HG02981 (cell line): Measurements from ENCODE around the gene SLC25A42.
"Not testable (repeated sequence)": the region's sequence is repeated elsewhere in the genome, so short reads cannot be mapped to it uniquely, and the experiment has no call there.

ENCODE experiments used
- ATAC-seq: cut with Tn5 transposase; IDR thresholded peaks from one replicate; pipeline ENCODE4 v1.9.1; 2021; ENCODE audit warnings: mild to moderate bottlenecking, moderate library complexity; ENCODE audit not compliant: unreplicated experiment

Gene SLC25A42

GRCh38 chr19:19105365-19106055 is 41.7 kb downstream of the SLC25A42 start:
- ATAC-seq: no peak

DNA sequence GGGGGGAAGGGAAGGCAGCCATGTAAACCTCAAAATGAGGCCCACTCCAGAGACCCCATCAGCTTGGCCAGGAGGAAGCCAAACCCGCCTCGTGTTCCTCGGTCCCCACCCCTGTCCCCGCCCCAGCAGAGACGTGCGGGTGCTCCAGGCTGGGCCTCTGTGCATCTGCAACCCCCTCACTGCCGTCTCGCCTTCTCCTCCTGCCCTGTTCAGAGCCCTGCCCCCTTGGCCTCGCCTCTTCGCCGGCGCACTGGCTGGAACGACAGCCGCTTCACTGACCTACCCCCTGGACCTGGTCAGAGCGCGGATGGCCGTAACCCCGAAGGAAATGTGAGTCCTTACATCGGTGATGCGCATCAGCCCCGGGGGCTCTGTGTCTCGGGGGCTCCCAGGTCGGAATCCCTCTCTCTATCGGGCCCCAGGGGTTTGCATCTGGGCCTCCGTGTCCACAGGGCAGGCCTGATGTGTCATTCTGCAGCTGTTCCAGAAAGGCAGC is 42.3 kb downstream of the SLC25A42 start:
- ATAC-seq: no peak

- not testable (repeated sequence) for ATAC-seq
Observed at GRCh38 chr19:19106938-19107337, 43.1 kb downstream of the SLC25A42 start.

- ATAC-seq: no peak
Observed at GRCh38 chr19:19107654-19108053, 43.9 kb downstream of the SLC25A42 start.

DNA sequence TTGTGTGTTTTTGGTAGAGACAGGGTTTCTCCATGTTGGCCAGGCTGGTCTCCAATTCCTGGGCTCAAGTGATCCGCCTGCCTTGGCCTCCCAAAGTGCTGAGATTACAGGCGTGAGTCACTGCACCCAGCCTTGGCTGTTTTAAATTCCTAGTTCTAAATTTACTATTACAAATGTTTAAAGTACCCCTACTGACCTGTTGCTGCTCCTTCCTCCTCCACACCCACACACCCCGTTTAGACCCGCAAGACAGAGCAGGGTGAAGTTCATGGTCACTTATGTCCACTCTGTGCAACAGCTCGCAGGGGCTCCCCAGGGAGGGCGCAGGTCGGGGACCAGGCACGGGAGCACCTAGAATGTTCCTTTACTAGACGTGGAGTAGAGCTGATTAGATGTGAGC is 45.8 kb downstream of the SLC25A42 start:
- no peak for ATAC-seq

GRCh38 chr19:19110410-19111135 is 46.8 kb downstream of the SLC25A42 start:
- no peak for ATAC-seq

- no peak for ATAC-seq
Observed at GRCh38 chr19:19111136-19111835, 47.5 kb downstream of the SLC25A42 start.

- ATAC-seq: no peak
Observed at GRCh38 chr19:19111967-19112580, 48.3 kb downstream of the SLC25A42 start.

DNA sequence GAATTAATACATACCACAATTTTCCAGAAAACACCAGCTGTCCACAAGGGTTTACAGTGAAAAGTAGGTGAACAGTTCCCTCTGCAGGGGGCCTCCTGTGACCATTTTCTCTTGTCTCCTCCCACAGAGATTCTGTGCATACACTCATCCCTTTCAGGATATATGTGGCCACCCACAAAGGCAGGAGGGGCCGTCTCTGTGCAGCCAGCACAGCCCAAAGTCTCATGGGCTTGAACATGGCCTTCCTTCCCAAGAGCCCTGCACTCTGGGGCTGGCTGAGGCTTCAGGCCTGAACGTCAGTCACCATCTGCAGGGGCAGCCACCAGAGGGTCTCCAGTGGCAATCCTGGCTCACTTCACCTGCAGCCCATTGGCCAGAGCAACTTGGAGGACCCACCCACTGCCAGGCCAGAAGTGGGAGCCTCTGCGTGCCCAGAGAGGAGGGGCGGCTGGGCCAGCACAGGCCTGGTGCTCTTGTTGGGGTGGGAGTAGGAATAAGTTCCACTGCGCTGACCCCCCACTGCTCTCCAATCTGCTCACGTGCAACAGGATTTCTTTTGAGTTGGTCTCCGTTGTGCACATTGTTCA is 49.3 kb downstream of the SLC25A42 start:
- ATAC-seq: no peak

DNA sequence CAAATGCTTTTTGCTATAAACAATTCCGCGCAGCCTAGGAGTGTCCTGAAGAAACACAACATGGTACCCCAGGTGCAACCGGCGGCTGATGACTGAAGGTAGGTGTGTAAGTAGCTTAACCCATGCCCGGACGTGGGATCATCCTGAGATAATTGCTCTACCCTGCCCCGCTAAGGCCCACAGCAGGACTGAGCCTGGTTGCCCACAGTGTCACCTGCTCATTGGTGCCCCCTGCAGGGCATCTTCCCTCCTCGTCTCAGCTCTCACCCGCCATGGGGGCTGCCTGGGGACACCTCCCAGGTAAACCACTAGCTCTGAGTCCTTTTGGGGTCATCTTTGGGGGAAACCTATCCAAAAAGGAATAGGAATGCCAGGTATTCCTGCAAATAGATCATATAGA is 52.2 kb downstream of the SLC25A42 start:
- ATAC-seq: no peak

DNA sequence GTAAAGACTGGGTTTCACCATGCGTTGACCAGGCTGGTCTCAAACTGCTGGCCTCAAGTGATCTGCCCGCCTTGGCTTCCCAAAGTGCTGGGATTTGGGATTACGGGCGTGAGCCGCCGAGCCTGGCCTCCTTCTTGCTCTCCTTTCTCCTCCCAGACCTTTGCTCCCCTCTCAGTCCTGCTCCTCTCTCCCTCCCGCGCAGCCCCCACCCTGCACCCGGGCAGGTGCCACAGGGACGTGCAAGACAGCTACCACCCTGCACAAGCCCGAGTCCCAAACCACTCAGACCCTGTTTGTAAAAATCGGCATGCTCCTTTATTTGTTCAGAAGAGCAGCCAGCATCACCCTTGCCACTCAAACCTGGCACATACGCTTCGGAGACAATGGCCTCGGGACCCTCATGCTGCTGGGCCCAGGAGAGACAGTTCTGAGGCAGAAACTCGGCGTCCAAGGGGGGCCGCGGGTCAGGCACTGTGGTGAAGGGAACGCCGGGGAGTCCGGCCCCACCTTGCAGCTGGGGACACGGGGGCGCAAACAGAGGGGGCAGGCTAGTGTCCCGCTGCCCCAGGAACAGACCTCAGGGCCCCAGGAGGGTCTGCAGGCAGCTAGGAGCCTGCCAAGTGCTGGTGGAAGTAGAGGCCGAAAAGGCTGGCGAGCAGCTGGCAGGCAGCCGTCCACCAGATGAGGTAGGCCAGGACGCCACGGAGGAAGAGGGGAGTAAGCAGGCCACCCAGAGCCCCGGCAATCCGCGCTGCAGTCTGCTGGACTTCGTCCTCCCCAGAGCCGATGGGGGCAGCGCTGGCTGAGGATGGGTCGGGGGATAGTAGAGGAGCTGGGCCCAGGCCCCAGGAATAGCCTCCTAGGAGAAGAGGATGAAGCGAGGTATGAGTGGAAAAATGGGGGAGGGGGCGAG is 55.8 kb downstream of the SLC25A42 start:
- ATAC-seq: no peak

DNA sequence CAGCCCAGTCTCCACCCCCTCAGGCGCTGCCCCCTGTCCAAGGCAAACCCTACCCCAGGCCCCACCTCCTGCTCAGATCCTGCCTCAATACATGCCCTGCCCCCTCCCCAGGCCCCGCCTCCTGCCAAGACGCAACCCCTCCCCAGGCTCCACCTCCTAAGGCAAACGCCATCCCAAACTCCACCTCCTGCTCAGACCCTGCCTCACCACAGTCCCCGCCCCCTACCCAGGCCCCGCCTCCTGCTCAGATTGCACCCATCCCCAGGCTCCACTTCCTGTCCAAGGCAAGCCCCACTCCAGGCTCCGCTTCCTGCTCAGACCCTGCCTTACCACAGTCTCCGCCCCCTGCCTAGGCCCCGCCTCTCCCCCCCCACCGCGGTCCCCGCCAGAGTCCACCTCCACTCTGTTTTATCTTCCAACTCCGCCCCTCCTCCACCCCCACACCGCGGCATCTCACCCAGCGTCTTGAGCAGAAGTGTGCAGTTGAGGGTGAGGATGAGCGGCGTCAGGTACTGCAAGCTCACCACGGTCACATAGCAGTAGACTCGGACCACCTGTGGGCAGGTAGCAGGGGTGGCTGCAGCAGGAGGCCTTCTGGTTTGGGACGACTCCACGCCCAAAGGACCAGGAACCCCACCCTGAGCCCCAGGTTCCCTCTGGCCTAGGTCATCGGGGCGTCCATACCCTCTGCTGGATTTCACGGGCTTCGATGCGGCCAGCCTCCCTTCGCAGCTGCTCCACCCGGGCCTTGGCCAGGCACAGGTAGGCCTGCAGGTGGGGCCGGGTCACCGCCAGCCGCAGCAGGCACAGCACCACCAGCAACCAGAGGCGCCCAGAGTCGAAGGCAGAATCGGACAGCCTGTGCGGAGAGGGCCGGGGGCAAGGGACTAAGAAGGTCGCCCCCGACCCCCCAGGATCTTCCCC is 56.8 kb downstream of the SLC25A42 start:
- ATAC-seq: no peak

- ATAC-seq: no peak
Observed at GRCh38 chr19:19121371-19121770, 57.6 kb downstream of the SLC25A42 start.

DNA sequence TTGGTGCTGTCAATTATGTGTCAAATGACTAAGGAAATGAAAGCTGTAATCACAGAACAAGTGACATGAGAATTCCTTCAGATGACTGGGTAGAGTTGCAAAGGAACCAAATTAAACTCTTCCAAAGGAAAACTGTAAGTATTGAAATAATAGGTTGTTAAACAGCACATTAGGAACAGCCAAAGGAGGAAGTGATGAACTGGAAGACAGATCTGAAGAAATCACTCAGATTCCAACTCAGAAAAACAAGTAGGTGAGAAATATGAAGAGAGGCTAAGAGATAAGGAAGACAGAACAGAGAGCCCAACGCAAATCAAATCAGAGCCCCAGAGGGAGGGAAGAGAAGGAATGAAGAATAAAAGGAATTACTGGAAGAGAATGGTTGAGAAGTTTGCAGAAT is 59.1 kb downstream of the SLC25A42 start:
- ATAC-seq: no peak

DNA sequence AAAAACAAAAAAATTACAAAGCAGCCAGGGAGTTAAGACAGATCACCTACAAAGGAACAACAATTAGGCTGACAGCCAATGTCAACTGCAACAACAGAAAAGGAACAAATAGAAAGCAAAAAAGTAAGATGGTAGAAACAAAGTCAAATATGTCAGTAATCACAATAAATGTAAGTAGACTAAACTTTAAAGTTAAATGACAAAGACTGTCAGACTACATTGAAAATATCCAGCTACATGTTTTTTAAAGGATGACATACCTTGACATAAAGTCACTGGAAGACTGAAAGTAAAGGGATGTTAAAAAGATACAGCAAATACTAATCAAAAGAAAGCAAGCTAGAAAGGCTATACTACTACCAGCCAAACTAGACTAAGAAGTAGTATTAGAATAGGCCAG is 59.6 kb downstream of the SLC25A42 start:
- ATAC-seq: no peak

- no peak for ATAC-seq
Observed at GRCh38 chr19:19126102-19126501, 62.3 kb downstream of the SLC25A42 start.

DNA sequence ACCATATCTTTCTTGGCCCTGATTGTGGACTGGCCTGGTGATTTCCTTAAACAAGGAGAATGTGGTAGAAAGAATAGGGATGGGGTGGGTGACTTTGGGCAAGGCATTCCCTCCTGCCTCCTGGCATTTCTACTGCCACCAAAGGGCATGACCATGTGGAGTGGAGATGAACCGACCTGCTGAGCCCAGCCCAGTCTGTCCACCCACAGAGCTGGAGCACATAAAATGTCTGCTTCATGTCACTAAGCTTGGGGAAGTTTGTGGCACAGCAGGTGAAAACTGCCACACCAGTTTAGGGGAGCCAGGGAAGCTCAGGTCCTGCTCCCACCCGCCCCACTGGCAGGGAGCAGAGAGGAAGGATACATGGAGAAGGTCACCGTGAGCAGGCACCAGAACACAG is 68.2 kb downstream of the SLC25A42 start:
- ATAC-seq: no peak

GRCh38 chr19:19132912-19133311 is 69.1 kb downstream of the SLC25A42 start:
- ATAC-seq: no peak

DNA sequence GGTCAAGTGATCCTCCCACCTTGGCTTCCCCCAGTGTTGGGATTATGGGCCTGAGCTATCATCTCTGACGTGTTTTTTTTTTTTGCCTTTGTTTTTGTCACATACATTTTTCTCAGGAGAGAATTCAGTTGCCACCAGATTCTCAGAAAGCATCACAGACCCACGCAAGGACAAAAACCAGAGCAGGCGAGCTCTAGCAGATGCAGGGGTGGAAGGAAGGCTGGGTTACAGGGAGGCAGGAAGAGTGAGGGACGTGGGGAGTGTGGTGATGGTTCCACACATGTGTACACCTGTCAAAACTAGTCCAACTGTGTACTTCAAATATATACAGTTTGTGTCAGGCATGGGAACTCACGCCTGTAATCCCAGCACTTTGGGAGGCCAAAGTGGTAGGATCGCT is 70.2 kb downstream of the SLC25A42 start:
- ATAC-seq: no peak
